NB4 (cell line): ENCODE measurements around the gene ST6GALNAC3.

ENCODE experiments used
- DNase-seq: peaks from one replicate; pipeline ENCODE4 v3.0.0; 2010; ENCODE audit warnings: low read depth
- H3K4me3 ChIP-seq: one replicate; pipeline ENCODE4 v1.5.1; 2011; ENCODE audit warnings: mild to moderate bottlenecking, low read depth, low read length, moderate library complexity
- CTCF ChIP-seq: IDR thresholded peaks from one replicate; pipeline ENCODE4 v1.5.1; 2012; ENCODE audit warnings: low read depth, low read length
- MAX ChIP-seq: IDR thresholded peaks from 2 replicates; pipeline ENCODE4 v1.6.1; 2011; ENCODE audit warnings: low read depth, low read length
- MYC ChIP-seq: IDR thresholded peaks from 2 replicates; pipeline ENCODE4 v1.6.1; 2011; ENCODE audit warnings: low read depth, low read length
- POLR2A ChIP-seq: IDR thresholded peaks from 2 replicates; pipeline ENCODE4 v1.6.1; 2011; ENCODE audit warnings: mild to moderate bottlenecking; ENCODE audit not compliant: insufficient read length; ENCODE audit errors: extremely low read depth

ST6GALNAC3 gene

GRCh38 chr1:76225526-76225925 is 151.0 kb downstream of the ST6GALNAC3 start:
- DNase-seq: no peak

GRCh38 chr1:76227621-76228020 is 153.1 kb downstream of the ST6GALNAC3 start:
- no peak for TF ChIP-seq POLR2A
- H3K4me3 ChIP-seq: no peak overlapping the region
- DNase-seq: no peak

More at GRCh38 chr1:76225526-76225925, 151.0 kb downstream of the ST6GALNAC3 start:
- TF ChIP-seq MYC (no peak), POLR2A (no peak), MAX (no peak), CTCF (no peak)
- no peak overlapping the region for H3K4me3 ChIP-seq

- no peak overlapping the region for H3K4me3 ChIP-seq
- TF ChIP-seq MYC (no peak), POLR2A (no peak), MAX (no peak)
- no peak for DNase-seq
These were observed 154.9 kb downstream of the ST6GALNAC3 start for GRCh38 chr1:76229279-76230005.

- no peak for DNase-seq
- TF ChIP-seq MYC: no peak
- TF ChIP-seq MAX: no peak
- no peak for TF ChIP-seq CTCF
- TF ChIP-seq POLR2A: no peak
- no peak overlapping the region for H3K4me3 ChIP-seq
These were observed 156.3 kb downstream of the ST6GALNAC3 start for GRCh38 chr1:76230842-76231281.

- TF ChIP-seq CTCF: no peak
- TF ChIP-seq MYC: no peak
- TF ChIP-seq POLR2A: no peak
- no peak for TF ChIP-seq MAX
These were observed 156.8 kb downstream of the ST6GALNAC3 start for GRCh38 chr1:76231320-76231719.

GRCh38 chr1:76232666-76233065 is 158.1 kb downstream of the ST6GALNAC3 start:
- TF ChIP-seq MAX (no peak), CTCF (no peak), MYC (no peak), POLR2A (no peak)

More at GRCh38 chr1:76231320-76231719, 156.8 kb downstream of the ST6GALNAC3 start:
- DNase-seq: no peak
- H3K4me3 ChIP-seq: no peak overlapping the region

More at GRCh38 chr1:76232666-76233065, 158.1 kb downstream of the ST6GALNAC3 start:
- no peak for DNase-seq
- no peak overlapping the region for H3K4me3 ChIP-seq
